ENCODE results near the gene MYO1B.

MYO1B gene

GRCh38 chr2:191312662-191313061 is 67.5 kb downstream of the MYO1B start:
- H3K27ac ChIP-seq, result no peak overlapping the region
- TF ChIP-seq ZFX (IDR thresholded peaks at IDR 0.05; ENCODE audit: borderline replicate concordance) (no peak), CTCF (IDR thresholded peaks at IDR 0.05) (no peak)

- TF ChIP-seq ZFX (IDR thresholded peaks at IDR 0.05; ENCODE audit: borderline replicate concordance) (no peak), CTCF (IDR thresholded peaks at IDR 0.05) (no peak)
- H3K27ac ChIP-seq, result no peak overlapping the region
These were observed 69.6 kb downstream of the MYO1B start for GRCh38 chr2:191314697-191315364.

- TF ChIP-seq CTCF (IDR thresholded peaks at IDR 0.05), result no peak
- TF ChIP-seq ZFX (IDR thresholded peaks at IDR 0.05; ENCODE audit: borderline replicate concordance), result no peak
- H3K27ac ChIP-seq, result no peak overlapping the region
These were observed 70.2 kb downstream of the MYO1B start for GRCh38 chr2:191315365-191315752.

GRCh38 chr2:191316246-191316994 is 71.2 kb downstream of the MYO1B start:
- H3K27ac ChIP-seq, result no peak overlapping the region
- no peak for TF ChIP-seq CTCF (IDR thresholded peaks at IDR 0.05)
- no peak for TF ChIP-seq ZFX (IDR thresholded peaks at IDR 0.05; ENCODE audit: borderline replicate concordance)

DNA sequence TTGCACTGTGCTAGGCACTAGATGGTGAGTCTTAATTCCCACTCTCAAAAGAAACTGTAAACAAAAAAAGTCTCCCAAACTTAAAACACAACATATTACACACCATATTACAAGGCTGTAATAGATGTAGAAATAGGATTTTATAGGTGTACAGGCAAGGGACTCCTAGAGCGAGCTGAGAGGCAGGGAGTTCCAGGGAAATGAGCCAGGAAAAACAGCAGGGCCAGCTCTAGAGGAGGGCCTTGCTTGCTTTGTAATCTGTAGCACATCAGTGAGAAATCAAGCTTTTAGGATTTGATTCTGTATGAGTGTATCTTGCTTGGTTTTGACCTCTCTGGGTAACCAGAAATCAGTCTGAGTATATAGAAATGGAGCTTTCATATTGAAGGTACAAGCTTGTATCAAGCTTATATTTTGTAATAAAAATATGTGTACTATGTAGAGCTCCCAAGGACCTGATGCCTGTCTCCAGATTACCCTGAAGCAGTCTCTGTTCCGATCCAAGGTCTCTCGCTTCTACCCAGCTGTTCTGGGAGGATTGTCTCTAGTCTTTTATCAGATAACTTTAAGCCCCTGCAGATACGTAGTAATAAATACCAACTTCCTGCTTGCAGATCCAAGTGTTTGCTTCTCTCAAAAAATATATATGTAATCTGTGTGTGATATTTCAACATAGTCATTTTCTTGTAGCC is 73.0 kb downstream of the MYO1B start:
- TF ChIP-seq CTCF (IDR thresholded peaks at IDR 0.05), result no peak
- TF ChIP-seq ZFX (IDR thresholded peaks at IDR 0.05; ENCODE audit: borderline replicate concordance), result no peak
- peak overlapping the region; percentile 81 for H3K27ac ChIP-seq

- peak overlapping the region; percentile 81 for H3K27ac ChIP-seq
- TF ChIP-seq CTCF (IDR thresholded peaks at IDR 0.05) (no peak), ZFX (IDR thresholded peaks at IDR 0.05; ENCODE audit: borderline replicate concordance) (no peak)
These were observed 73.5 kb downstream of the MYO1B start for GRCh38 chr2:191318729-191319078.

- peak overlapping the region; percentile 81 for H3K27ac ChIP-seq
- no peak for TF ChIP-seq CTCF (IDR thresholded peaks at IDR 0.05)
- no peak for TF ChIP-seq ZFX (IDR thresholded peaks at IDR 0.05; ENCODE audit: borderline replicate concordance)
These were observed 74.0 kb downstream of the MYO1B start for GRCh38 chr2:191319186-191319585.

All from 22Rv1 (cell line).